Osteocyte (in vitro differentiated cells): ENCODE measurements around the gene RARA. TPM values are rescaled to one million over a fixed set of nuclear protein-coding genes. Genes with fewer than 3 reads are reported as not detected.

Experiments
- DNase-seq: peaks from one replicate; pipeline ENCODE4 v3.0.0; 2021; ENCODE audit warnings: mixed read lengths; ENCODE audit not compliant: unreplicated experiment; ENCODE audit errors: extremely low spot score
- H3K27ac Mint-ChIP-seq: one replicate; pipeline ENCODE4 v1.8.0; 2021; ENCODE audit warnings: mild to moderate bottlenecking, mixed read lengths; ENCODE audit not compliant: unreplicated experiment
- H3K27me3 Mint-ChIP-seq: one replicate; pipeline ENCODE4 v1.8.0; 2021; ENCODE audit warnings: mixed read lengths; ENCODE audit not compliant: unreplicated experiment
- H3K36me3 Mint-ChIP-seq: one replicate; pipeline ENCODE4 v1.8.0; 2021; ENCODE audit warnings: mixed read lengths; ENCODE audit not compliant: unreplicated experiment
- H3K4me1 Mint-ChIP-seq: one replicate; pipeline ENCODE4 v1.8.0; 2021; ENCODE audit warnings: mixed read lengths; ENCODE audit not compliant: unreplicated experiment
- H3K4me3 Mint-ChIP-seq: one replicate; pipeline ENCODE4 v1.8.0; 2021; ENCODE audit warnings: mild to moderate bottlenecking, moderate library complexity, mixed read lengths; ENCODE audit not compliant: unreplicated experiment
- H3K9me3 Mint-ChIP-seq: one replicate; pipeline ENCODE4 v1.8.0; 2021; ENCODE audit warnings: mixed read lengths; ENCODE audit not compliant: unreplicated experiment
- CTCF ChIP-seq: fragments of 200-600 bp; sonication (generic); IDR thresholded peaks from 2 replicates; pipeline ENCODE4 v1.5.0; 2021; ENCODE audit warnings: antibody characterized with exemption, mild to moderate bottlenecking, moderate library complexity
- total RNA-seq: library from RNA; stranded (reverse); gene quantifications from 2 replicates; pipeline ENCODE4 v1.2.1, GENCODE V29; 2021

Gene RARA
- total RNA-seq, 1 donor from 2014 or later = 62.6 TPM

GRCh38 chr17:40283662-40284061 lies 25.3 kb upstream of the RARA start:
- H3K27ac Mint-ChIP-seq = peak overlapping the region; percentile 88
- peak overlapping the region; percentile 51 for H3K4me3 Mint-ChIP-seq
- no peaks in the 10 kb centered on the region for H3K27me3 Mint-ChIP-seq
- peaks cover 37% of the 10 kb centered on the region for H3K4me1 Mint-ChIP-seq
- peaks cover 26% of the 10 kb centered on the region for H3K36me3 Mint-ChIP-seq
- H3K9me3 Mint-ChIP-seq = no peaks in the 10 kb centered on the region
- DNase-seq = no peak
- no peak for TF ChIP-seq CTCF

GRCh38 chr17:40284085-40284713 lies 24.8 kb upstream of the RARA start:
- Mint-ChIP-seq H3K27me3 (no peaks in the 10 kb centered on the region), H3K4me3 (peak overlapping the region; percentile 51), H3K4me1 (peaks cover 40% of the 10 kb centered on the region), H3K27ac (peak overlapping the region; percentile 88), H3K9me3 (no peaks in the 10 kb centered on the region), H3K36me3 (peaks cover 23% of the 10 kb centered on the region)
- DNase-seq = no peak
- peak; percentile 42 for TF ChIP-seq CTCF

GRCh38 chr17:40286473-40286872 lies 22.5 kb upstream of the RARA start:
- Mint-ChIP-seq H3K4me1 (peaks cover 52% of the 10 kb centered on the region), H3K9me3 (no peaks in the 10 kb centered on the region), H3K27ac (no peak overlapping the region), H3K27me3 (no peaks in the 10 kb centered on the region), H3K36me3 (peaks cover 8% of the 10 kb centered on the region), H3K4me3 (no peak overlapping the region)
- no peak for TF ChIP-seq CTCF
- DNase-seq = no peak

GRCh38 chr17:40287159-40287493 lies 21.9 kb upstream of the RARA start:
- no peak for TF ChIP-seq CTCF
- Mint-ChIP-seq H3K4me1 (peaks cover 48% of the 10 kb centered on the region), H3K9me3 (no peaks in the 10 kb centered on the region), H3K4me3 (no peak overlapping the region), H3K36me3 (peaks cover 3% of the 10 kb centered on the region), H3K27ac (peak overlapping the region; percentile 23), H3K27me3 (no peaks in the 10 kb centered on the region)
- no peak for DNase-seq

- H3K27me3 Mint-ChIP-seq = no peaks in the 10 kb centered on the region
- H3K4me3 Mint-ChIP-seq = peak within 1 kb of the TSS; percentile 95
- no peak for TF ChIP-seq CTCF
- H3K9me3 Mint-ChIP-seq = no peaks in the 10 kb centered on the region
- DNase-seq = peak; percentile 99
- H3K27ac Mint-ChIP-seq = peak within 1 kb of the TSS; percentile 87
- H3K36me3 Mint-ChIP-seq = no peaks in the 10 kb centered on the region
- peaks cover 47% of the 10 kb centered on the region for H3K4me1 Mint-ChIP-seq
Measured at GRCh38 chr17:40287494-40288369, 21.2 kb upstream of the RARA start, which contains the start of gene CDC6. Gene CDC6 (plus strand): TSS chr17:40287879. CDS start chr17:40289421, 1,542 bp downstream.
